HG02678 (cell line): ENCODE data around the gene SCAND1.
"Not testable (repeated sequence)": the region's sequence is repeated elsewhere in the genome, so short reads cannot be mapped to it uniquely, and the experiment has no call there.

Experiments
- ATAC-seq: cut with Tn5 transposase; IDR thresholded peaks from one replicate; pipeline ENCODE4 v1.9.1; 2021; ENCODE audit warnings: mild to moderate bottlenecking, moderate library complexity; ENCODE audit not compliant: unreplicated experiment

SCAND1 gene

GRCh38 chr20:35963878-35964277, 9.6 kb upstream of the SCAND1 start:
- no peak for ATAC-seq

- not testable (repeated sequence) for ATAC-seq
Observed at GRCh38 chr20:35959291-35959690, 5.0 kb upstream of the SCAND1 start.

GRCh38 chr20:35956616-35957015, 2.3 kb upstream of the SCAND1 start:
- ATAC-seq: no peak

- no peak for ATAC-seq
Observed at GRCh38 chr20:35954907-35955251, 577 bp upstream of the SCAND1 start.

GRCh38 chr20:35953387-35954199, 709 bp downstream of the SCAND1 start:
- peak; percentile 22 for ATAC-seq

- ATAC-seq: no peak
Observed at GRCh38 chr20:35952480-35953386, 1.6 kb downstream of the SCAND1 start.

GRCh38 chr20:35952080-35952479, 2.2 kb downstream of the SCAND1 start:
- ATAC-seq: not testable (repeated sequence)

- no peak for ATAC-seq
Observed at GRCh38 chr20:35950093-35950492, 4.2 kb downstream of the SCAND1 start.

GRCh38 chr20:35947907-35948306, 6.4 kb downstream of the SCAND1 start:
- ATAC-seq: no peak

GRCh38 chr20:35947489-35947888, 6.8 kb downstream of the SCAND1 start:
- no peak for ATAC-seq

GRCh38 chr20:35942243-35942642, 12.1 kb downstream of the SCAND1 start:
- no peak for ATAC-seq

GRCh38 chr20:35941620-35942019, 12.7 kb downstream of the SCAND1 start:
- ATAC-seq: no peak

GRCh38 chr20:35939264-35939663, 15.0 kb downstream of the SCAND1 start:
- ATAC-seq: no peak

GRCh38 chr20:35934050-35934449, 20.3 kb downstream of the SCAND1 start:
- no peak for ATAC-seq

- ATAC-seq: no peak
Observed at GRCh38 chr20:35929301-35929700, 25.0 kb downstream of the SCAND1 start.

- ATAC-seq: no peak
Observed at GRCh38 chr20:35920523-35920922, 33.8 kb downstream of the SCAND1 start.

- ATAC-seq: no peak
Observed at GRCh38 chr20:35918021-35918420, 36.3 kb downstream of the SCAND1 start.

- no peak for ATAC-seq
Observed at GRCh38 chr20:35917077-35917476, 37.2 kb downstream of the SCAND1 start.

- ATAC-seq: no peak
Observed at GRCh38 chr20:35912881-35913280, 41.4 kb downstream of the SCAND1 start.

GRCh38 chr20:35910254-35910653, 44.0 kb downstream of the SCAND1 start:
- no peak for ATAC-seq

GRCh38 chr20:35909796-35910195, 44.5 kb downstream of the SCAND1 start:
- no peak for ATAC-seq

- ATAC-seq: no peak
Observed at GRCh38 chr20:35909176-35909575, 45.1 kb downstream of the SCAND1 start.
